HepG2 (cell line): Measurements from ENCODE around the gene GTF2B. TPM values are rescaled to one million over a fixed set of nuclear protein-coding genes. Genes with fewer than 3 reads are reported as not detected.

Experiments
- ATF1 ChIP-seq: IDR thresholded peaks from 2 replicates; pipeline ENCODE4 v1.6.1; 2016; ENCODE audit warnings: mild to moderate bottlenecking, control low read depth
- BORCS8-MEF2B ChIP-seq: sonication (generic); formaldehyde crosslinking; IDR thresholded peaks from 2 replicates; pipeline ENCODE4 v1.8.0; 2022; ENCODE audit warnings: mild to moderate bottlenecking, missing genetic modification reagents
- CAMTA2 ChIP-seq: sonication (generic); formaldehyde crosslinking; IDR thresholded peaks from 2 replicates; pipeline ENCODE4 v1.4.0; 2020; ENCODE audit warnings: mild to moderate bottlenecking, missing genetic modification reagents, borderline replicate concordance
- CC2D1A ChIP-seq: sonication (generic); formaldehyde crosslinking; IDR thresholded peaks from 2 replicates; pipeline ENCODE4 v1.8.1; 2023; ENCODE audit warnings: mild to moderate bottlenecking, missing genetic modification reagents
- DNMT1 ChIP-seq: sonication (generic); formaldehyde crosslinking; IDR thresholded peaks from 2 replicates; pipeline ENCODE4 v1.5.1; 2020; ENCODE audit warnings: mild to moderate bottlenecking, missing genetic modification reagents
- ERF ChIP-seq: IDR thresholded peaks from 2 replicates; pipeline ENCODE4 v1.6.1; 2018; ENCODE audit warnings: missing biosample characterization, missing genetic modification reagents
- GATAD2A ChIP-seq: IDR thresholded peaks from 2 replicates; pipeline ENCODE4 v1.6.1; 2016
- GLI4 ChIP-seq: sonication (generic); formaldehyde crosslinking; IDR thresholded peaks from 2 replicates; pipeline ENCODE4 v1.5.1; 2020; ENCODE audit warnings: missing genetic modification reagents, mild to moderate bottlenecking, moderate library complexity, borderline replicate concordance
- HOXA5 ChIP-seq: sonication (generic); formaldehyde crosslinking; IDR thresholded peaks from 2 replicates; pipeline ENCODE4 v1.4.0; 2020; ENCODE audit warnings: missing genetic modification reagents
- KLF12 ChIP-seq: sonication (generic); formaldehyde crosslinking; IDR thresholded peaks from 2 replicates; pipeline ENCODE4 v1.4.0; 2020; ENCODE audit warnings: missing genetic modification reagents, borderline replicate concordance
- MBNL3 ChIP-seq: fragments of 250-450 bp; sonication (Bioruptor Pico); conservative IDR thresholded peaks from 2 replicates; pipeline ENCODE4 v1.8.0; 2022; ENCODE audit warnings: mild to moderate bottlenecking, inconsistent platforms
- NFE2 ChIP-seq: sonication (generic); formaldehyde crosslinking; IDR thresholded peaks from 2 replicates; pipeline ENCODE4 v1.4.0; 2020; ENCODE audit warnings: missing genetic modification reagents
- RFX3 ChIP-seq: IDR thresholded peaks from 2 replicates; pipeline ENCODE4 v1.6.1; 2016; ENCODE audit warnings: missing biosample characterization, missing genetic modification reagents
- SP4 ChIP-seq: sonication (generic); formaldehyde crosslinking; IDR thresholded peaks from 2 replicates; pipeline ENCODE4 v1.8.1; 2023; ENCODE audit warnings: mild to moderate bottlenecking, missing genetic modification reagents
- SP5 ChIP-seq: IDR thresholded peaks from 2 replicates; pipeline ENCODE4 v1.6.1; 2016; ENCODE audit warnings: low read depth, borderline replicate concordance
- TAF1 ChIP-seq: sonication (generic); formaldehyde crosslinking; IDR thresholded peaks from 2 replicates; pipeline ENCODE4 v1.4.0; 2020; ENCODE audit warnings: missing genetic modification reagents
- ZBTB20 ChIP-seq: sonication (generic); formaldehyde crosslinking; IDR thresholded peaks from 2 replicates; pipeline ENCODE4 v1.8.1; 2023; ENCODE audit warnings: missing genetic modification reagents, low read depth, mild to moderate bottlenecking, borderline replicate concordance
- ZKSCAN1 ChIP-seq: fragments of 150-350 bp; IDR thresholded peaks from 2 replicates; pipeline ENCODE4 v1.6.1; 2014; ENCODE audit warnings: low read length
- ZNF138 ChIP-seq: sonication (generic); formaldehyde crosslinking; IDR thresholded peaks from 2 replicates; pipeline ENCODE4 v1.5.0; 2020; ENCODE audit warnings: mild to moderate bottlenecking, low read depth, missing genetic modification reagents
- ZNF354B ChIP-seq: sonication (generic); formaldehyde crosslinking; IDR thresholded peaks from 2 replicates; pipeline ENCODE4 v1.8.0; 2022; ENCODE audit warnings: mild to moderate bottlenecking, missing genetic modification reagents
- ZNF773 ChIP-seq: sonication (generic); formaldehyde crosslinking; IDR thresholded peaks from 2 replicates; pipeline ENCODE4 v1.4.0; 2020; ENCODE audit warnings: missing genetic modification reagents, borderline replicate concordance
- polyA plus RNA-seq, 8 experiments: library from polyadenylated mRNA; depleted of rRNA in 3 of 8; stranded (reverse) in 7 of 8; unstranded in 1 of 8; fragments of >200 nt; fragmentation: Illumina TruSeq in 4 of 8; extraction: Trizol in 4 of 8; gene quantifications; 2 replicates each; pipeline versions ENCODE4 v1.2.1 to v1.2.3, GENCODE V29; 2011 to 2016; ENCODE audit warnings: low read depth in 4 of 8, missing spikeins in 1 of 8, mixed read lengths in 1 of 8; ENCODE audit not compliant: insufficient read depth in 1 of 8
- total RNA-seq, 5 experiments: library from RNA; depleted of rRNA; stranded (reverse); fragments of >200 nt; fragmentation: Illumina TruSeq; extraction: Trizol; gene quantifications; 2 replicates each; pipeline ENCODE4 v1.2.3, GENCODE V29; 2016; ENCODE audit warnings: low read depth in 1 of 5
- TF ChIP-seq, protein P1 (sequence below), 2 experiments: fragments of 450-650 bp in 1 of 2; sonication (generic) in 1 of 2; formaldehyde crosslinking; IDR thresholded peaks; 2 replicates each; pipeline versions ENCODE4 v1.5.0 to v1.8.0; 2020 to 2022; ENCODE audit warnings: mild to moderate bottlenecking in 1 of 2, missing genetic modification reagents in 1 of 2
- TF ChIP-seq, protein P2 (sequence below): IDR thresholded peaks from 2 replicates; pipeline ENCODE4 v1.6.1; 2012; ENCODE audit warnings: low read length, improper control_type of control experiment
- TF ChIP-seq, protein P3 (sequence below): sonication (generic); formaldehyde crosslinking; IDR thresholded peaks from 2 replicates; pipeline ENCODE4 v1.8.0; 2022; ENCODE audit warnings: missing genetic modification reagents, mild to moderate bottlenecking, borderline replicate concordance
- TF ChIP-seq, protein P4 (sequence below): sonication (generic); formaldehyde crosslinking; IDR thresholded peaks from 2 replicates; pipeline ENCODE4 v1.4.0; 2020; ENCODE audit warnings: mild to moderate bottlenecking, missing genetic modification reagents

Gene GTF2B
- total and polyA plus RNA-seq, 2 of the 13 experiments (the other 11 are each of a cell fraction or from before 2014, with no cell fraction given): 31.5 to 43.4 TPM

DNA sequence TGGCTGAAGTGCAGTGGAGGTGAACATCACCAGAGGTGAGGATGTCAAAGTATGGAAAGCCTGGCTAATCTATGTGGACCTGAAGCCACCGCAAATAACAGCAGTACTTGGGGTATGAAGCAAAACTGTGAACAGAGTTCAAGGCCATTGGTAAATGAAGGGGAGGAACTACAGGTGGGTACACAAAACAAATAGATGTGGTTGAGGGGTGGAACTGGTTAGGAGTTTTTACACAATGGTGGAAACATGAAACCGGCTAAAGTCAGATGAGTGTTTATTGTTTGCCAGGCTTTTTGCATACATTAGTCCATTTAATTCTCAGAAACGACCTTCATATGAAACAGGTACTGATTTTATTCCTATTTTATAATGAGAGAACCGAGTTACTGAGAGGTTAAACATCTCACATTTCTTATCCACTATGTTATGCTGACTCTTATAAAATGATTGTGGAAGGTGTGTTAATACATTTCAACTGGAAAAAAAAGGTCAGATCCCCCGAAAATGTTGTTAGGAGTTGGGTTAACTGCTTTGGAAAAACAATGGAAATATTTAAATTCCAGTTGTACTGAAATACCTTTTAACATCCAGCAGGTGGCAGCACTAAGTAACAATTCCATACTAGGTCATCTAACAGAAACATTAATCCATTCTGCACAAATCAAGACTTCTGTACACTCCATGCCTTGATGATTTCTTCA, 44.3 kb upstream of the GTF2B start (continued):
- no peak for TF ChIP-seq TAF1 (CRISPR knock-in tag)
- no peak for TF ChIP-seq ZKSCAN1
- TF ChIP-seq, protein P1, sequence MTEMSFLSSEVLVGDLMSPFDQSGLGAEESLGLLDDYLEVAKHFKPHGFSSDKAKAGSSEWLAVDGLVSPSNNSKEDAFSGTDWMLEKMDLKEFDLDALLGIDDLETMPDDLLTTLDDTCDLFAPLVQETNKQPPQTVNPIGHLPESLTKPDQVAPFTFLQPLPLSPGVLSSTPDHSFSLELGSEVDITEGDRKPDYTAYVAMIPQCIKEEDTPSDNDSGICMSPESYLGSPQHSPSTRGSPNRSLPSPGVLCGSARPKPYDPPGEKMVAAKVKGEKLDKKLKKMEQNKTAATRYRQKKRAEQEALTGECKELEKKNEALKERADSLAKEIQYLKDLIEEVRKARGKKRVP (CRISPR knock-in tag; IDR thresholded peaks at IDR 0.05): no peak
- TF ChIP-seq, protein P2, sequence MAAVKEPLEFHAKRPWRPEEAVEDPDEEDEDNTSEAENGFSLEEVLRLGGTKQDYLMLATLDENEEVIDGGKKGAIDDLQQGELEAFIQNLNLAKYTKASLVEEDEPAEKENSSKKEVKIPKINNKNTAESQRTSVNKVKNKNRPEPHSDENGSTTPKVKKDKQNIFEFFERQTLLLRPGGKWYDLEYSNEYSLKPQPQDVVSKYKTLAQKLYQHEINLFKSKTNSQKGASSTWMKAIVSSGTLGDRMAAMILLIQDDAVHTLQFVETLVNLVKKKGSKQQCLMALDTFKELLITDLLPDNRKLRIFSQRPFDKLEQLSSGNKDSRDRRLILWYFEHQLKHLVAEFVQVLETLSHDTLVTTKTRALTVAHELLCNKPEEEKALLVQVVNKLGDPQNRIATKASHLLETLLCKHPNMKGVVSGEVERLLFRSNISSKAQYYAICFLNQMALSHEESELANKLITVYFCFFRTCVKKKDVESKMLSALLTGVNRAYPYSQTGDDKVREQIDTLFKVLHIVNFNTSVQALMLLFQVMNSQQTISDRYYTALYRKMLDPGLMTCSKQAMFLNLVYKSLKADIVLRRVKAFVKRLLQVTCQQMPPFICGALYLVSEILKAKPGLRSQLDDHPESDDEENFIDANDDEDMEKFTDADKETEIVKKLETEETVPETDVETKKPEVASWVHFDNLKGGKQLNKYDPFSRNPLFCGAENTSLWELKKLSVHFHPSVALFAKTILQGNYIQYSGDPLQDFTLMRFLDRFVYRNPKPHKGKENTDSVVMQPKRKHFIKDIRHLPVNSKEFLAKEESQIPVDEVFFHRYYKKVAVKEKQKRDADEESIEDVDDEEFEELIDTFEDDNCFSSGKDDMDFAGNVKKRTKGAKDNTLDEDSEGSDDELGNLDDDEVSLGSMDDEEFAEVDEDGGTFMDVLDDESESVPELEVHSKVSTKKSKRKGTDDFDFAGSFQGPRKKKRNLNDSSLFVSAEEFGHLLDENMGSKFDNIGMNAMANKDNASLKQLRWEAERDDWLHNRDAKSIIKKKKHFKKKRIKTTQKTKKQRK: no peak
- no peak for TF ChIP-seq ZNF138 (CRISPR knock-in tag)
- no peak for TF ChIP-seq RFX3 (CRISPR knock-in tag)
- peak; percentile 75 for TF ChIP-seq SP5 (CRISPR knock-in tag)
- TF ChIP-seq ERF (CRISPR knock-in tag): 0 out of 2 replicates have a peak, but pooled peaks have one; percentile 48
- no peak for TF ChIP-seq MBNL3 (CRISPR knock-in tag)
- no peak for TF ChIP-seq SP4 (CRISPR knock-in tag)
- no peak for TF ChIP-seq DNMT1
- no peak for TF ChIP-seq ZNF354B (CRISPR knock-in tag)
- TF ChIP-seq, protein P3, sequence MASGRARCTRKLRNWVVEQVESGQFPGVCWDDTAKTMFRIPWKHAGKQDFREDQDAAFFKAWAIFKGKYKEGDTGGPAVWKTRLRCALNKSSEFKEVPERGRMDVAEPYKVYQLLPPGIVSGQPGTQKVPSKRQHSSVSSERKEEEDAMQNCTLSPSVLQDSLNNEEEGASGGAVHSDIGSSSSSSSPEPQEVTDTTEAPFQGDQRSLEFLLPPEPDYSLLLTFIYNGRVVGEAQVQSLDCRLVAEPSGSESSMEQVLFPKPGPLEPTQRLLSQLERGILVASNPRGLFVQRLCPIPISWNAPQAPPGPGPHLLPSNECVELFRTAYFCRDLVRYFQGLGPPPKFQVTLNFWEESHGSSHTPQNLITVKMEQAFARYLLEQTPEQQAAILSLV (CRISPR knock-in tag): no peak
- no peak for TF ChIP-seq ZBTB20 (CRISPR knock-in tag)
- TF ChIP-seq ATF1 (CRISPR knock-in tag): no peak
- no peak for TF ChIP-seq KLF12 (CRISPR knock-in tag)
- no peak for TF ChIP-seq CAMTA2 (CRISPR knock-in tag)
- peak; percentile 22; the same call in 1 of the 2 replicates for TF ChIP-seq BORCS8-MEF2B (CRISPR knock-in tag)
- no peak for TF ChIP-seq NFE2 (CRISPR knock-in tag)
- no peak for TF ChIP-seq GLI4
- TF ChIP-seq HOXA5 (CRISPR knock-in tag): no peak
- peak; percentile 78 for TF ChIP-seq GATAD2A (CRISPR knock-in tag)
- no peak for TF ChIP-seq ZNF773 (CRISPR knock-in tag)
- TF ChIP-seq CC2D1A (CRISPR knock-in tag): no peak
- TF ChIP-seq, protein P4, sequence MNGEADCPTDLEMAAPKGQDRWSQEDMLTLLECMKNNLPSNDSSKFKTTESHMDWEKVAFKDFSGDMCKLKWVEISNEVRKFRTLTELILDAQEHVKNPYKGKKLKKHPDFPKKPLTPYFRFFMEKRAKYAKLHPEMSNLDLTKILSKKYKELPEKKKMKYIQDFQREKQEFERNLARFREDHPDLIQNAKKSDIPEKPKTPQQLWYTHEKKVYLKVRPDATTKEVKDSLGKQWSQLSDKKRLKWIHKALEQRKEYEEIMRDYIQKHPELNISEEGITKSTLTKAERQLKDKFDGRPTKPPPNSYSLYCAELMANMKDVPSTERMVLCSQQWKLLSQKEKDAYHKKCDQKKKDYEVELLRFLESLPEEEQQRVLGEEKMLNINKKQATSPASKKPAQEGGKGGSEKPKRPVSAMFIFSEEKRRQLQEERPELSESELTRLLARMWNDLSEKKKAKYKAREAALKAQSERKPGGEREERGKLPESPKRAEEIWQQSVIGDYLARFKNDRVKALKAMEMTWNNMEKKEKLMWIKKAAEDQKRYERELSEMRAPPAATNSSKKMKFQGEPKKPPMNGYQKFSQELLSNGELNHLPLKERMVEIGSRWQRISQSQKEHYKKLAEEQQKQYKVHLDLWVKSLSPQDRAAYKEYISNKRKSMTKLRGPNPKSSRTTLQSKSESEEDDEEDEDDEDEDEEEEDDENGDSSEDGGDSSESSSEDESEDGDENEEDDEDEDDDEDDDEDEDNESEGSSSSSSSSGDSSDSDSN (CRISPR knock-in tag): no peak
